Ureter (tissue), 1 donor: ENCODE measurements around the gene CEP192. TPM values are rescaled to one million over a fixed set of nuclear protein-coding genes. Genes with fewer than 3 reads are reported as not detected.
"Not testable (repeated sequence)": the region's sequence is repeated elsewhere in the genome, so short reads cannot be mapped to it uniquely, and the experiment has no call there.

Experiments
- DNase-seq: peaks from one replicate; pipeline ENCODE4 v3.0.0-alpha.2; 2020; ENCODE audit warnings: low spot score
- total RNA-seq: library from RNA; stranded (reverse); gene quantifications from one replicate; pipeline ENCODE4 v1.2.4, GENCODE V29; 2023
- donor health status: DM: yes; HTN: yes; CAD: no.

The CEP192 gene
- total RNA-seq, 1 donor from 2014 or later = 38.8 TPM

- DNase-seq = no peak
These were observed 35.6 kb downstream of the CEP192 start for GRCh38 chr18:13026583-13027270.

DNA sequence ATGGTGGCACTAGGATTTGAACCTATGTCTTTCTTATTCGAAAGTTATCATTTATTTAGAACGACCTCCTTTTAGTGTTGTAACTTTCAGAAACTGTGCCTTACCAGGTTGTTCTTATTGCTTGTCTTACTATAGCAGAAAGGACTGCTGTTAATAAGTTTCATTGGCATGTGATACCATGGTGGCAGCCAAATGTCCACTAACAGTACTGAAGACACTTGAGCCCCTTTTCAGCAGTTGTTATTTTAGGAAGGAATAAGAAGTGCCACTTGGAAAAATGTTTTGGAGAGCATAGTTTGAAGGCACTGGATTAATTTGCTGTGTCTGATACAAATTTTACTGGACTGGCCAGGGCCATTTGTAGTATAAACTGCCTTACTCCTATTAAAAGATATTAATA is 37.7 kb downstream of the CEP192 start:
- no peak for DNase-seq

- no peak for DNase-seq
These were observed 41.0 kb downstream of the CEP192 start for GRCh38 chr18:13032173-13032572.

DNA sequence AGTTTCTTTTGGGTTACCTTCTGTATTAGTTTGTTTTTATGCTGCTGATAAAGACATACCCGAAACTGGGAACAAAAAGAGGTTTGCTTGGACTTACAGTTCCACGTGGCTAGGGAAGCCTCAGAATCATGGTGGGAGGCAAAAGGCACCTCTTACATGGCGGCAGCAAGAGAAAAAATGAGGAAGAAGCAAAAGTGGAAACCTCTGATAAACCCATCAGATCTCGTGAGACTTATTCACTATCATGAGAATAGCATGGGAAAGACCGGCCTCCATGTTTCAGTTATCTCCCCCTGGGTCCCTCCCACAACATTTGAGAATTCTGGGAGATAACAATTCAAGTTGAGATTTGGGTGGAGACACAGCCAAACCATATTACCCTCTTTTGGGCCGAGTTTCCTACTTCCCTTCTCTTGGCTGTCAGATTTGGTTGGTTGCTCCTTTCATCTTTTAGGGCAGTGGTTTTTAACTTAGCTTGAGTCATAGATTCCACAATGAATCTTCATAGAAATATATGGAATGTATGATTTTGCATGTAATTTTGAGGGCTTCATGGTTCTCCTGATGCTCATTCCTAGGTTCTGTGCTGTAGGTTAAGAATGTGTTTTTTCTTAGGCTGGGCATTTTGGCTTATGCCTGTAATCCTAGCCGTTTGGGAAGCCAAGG is 44.2 kb downstream of the CEP192 start:
- no peak for DNase-seq

GRCh38 chr18:13036622-13037320 is 45.6 kb downstream of the CEP192 start:
- no peak for DNase-seq

- DNase-seq = no peak
These were observed 48.6 kb downstream of the CEP192 start for GRCh38 chr18:13039806-13040205.

DNA sequence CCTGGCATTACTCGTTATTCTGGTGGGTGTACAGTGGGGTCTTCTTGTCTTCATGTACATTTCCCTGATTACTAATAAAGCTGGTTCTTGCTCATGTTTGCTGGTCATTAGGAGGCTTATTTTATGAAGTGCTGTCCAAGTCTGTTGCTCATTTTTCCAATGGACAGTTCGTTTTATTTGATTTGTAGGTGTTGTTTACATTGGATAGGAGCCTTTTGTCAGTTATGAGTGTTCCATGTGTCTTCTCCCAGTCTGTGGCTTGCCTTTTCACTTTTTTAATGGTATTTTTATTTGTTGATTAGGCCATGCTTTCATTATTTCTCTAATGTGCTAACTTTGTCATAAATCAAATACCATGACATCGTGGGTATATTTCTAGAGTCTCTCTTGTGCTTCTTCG is 51.9 kb downstream of the CEP192 start:
- no peak for DNase-seq

DNA sequence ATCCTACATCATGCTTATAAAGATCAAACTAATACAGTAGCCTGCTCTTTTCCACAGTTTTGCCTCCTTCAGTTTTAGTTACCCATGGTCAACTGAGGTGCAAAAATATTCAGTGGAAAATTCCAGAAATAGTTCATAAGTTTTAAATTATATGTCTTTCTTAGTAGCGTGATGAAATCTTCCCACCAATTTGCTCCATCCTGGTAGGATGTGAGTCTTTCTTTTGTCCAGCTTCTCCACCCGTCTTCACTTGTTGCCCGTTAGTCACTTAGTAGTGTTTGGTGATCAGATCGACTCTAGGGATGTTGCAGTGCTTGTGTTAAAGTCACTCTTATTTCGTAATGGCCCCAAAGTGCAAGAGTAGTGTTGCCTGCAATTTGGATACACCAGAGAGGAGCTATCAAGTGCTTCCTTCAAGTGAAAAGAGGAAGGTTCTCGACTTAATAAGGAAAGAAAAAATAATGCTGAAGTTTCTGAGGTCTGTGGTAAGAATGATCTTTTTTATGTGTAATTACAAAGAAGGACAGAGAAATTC is 57.0 kb downstream of the CEP192 start:
- DNase-seq = no peak

DNA sequence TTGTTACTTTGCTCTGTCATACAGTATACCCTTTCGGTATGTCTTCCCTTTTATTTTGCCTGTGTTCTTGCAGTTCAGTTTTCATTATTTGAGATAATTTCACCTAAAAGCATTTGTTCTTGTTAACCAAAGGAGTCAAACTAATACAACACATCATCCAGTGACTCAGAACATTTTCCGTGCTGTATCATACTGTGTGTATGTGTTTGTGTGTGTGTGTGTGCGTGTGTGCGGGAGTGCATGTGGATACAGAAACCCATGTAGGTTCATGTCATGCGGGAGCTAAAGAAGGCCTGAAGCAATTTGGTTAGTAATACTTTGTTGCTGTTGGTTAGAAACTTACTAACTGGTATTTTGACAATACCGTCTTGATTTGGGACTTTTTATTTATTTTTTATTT is 60.0 kb downstream of the CEP192 start:
- DNase-seq = no peak

- DNase-seq = no peak
These were observed 60.8 kb downstream of the CEP192 start for GRCh38 chr18:13051950-13052349.

GRCh38 chr18:13054336-13054735 is 63.2 kb downstream of the CEP192 start:
- no peak for DNase-seq

GRCh38 chr18:13061630-13062189 is 70.5 kb downstream of the CEP192 start:
- DNase-seq = no peak

GRCh38 chr18:13067124-13067523 is 76.0 kb downstream of the CEP192 start:
- no peak for DNase-seq

DNA sequence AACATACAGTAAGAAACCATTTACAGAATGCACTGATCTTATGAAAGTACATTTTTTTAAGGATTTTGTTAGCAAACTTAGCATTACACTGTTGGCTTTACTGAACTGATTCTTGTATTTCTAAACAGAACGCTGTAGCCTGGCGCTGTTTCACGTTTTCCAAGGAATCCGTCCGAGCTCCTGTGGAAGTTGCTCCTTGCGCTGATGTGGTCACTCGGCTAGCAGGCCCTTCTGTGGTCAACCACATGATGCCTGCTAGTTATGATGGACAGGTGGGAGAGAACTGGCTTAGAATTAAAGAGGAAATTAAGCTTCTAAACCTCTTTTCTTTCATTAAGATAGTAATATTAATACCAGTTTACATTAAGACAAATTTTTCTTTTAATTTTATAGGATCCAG is 76.8 kb downstream of the CEP192 start:
- DNase-seq = no peak

DNA sequence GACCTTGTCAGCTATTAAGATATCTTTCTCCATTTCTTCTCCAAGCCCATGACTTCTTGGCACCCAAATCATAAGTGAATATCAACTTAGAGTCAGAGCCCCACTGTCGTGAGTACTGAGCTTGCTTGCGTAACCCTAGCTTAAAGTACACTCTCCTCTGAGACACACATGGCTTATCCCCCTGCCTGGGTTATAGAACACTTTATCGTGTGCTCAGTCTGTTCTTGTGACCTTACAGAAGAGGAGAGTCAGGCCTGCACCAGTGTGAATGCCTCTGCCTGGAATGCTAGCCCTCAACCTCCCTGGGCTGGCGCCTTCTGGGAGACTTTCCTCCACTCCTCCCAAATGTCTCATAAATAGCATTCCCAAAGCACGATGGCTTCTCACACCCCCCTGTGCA is 79.3 kb downstream of the CEP192 start:
- DNase-seq = no peak

DNA sequence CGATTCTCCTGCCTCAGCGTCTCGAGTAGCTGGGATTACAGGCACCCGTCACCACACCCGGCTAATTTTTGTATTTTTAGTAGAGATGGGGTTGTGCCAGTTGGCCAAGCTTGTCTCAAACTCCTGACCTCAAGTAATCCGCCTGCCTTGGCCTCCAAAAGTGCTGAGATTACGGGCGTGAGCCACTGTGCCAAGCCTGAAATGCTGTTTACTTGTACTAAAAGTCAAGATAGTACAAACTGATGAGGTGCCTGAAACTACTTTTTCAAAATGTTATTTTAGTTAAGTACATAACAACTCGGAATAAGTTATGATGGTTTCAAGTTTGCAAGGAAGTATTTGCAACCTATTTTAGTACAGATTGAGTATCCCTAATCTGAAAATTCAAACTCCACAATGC is 85.7 kb downstream of the CEP192 start:
- no peak for DNase-seq

DNA sequence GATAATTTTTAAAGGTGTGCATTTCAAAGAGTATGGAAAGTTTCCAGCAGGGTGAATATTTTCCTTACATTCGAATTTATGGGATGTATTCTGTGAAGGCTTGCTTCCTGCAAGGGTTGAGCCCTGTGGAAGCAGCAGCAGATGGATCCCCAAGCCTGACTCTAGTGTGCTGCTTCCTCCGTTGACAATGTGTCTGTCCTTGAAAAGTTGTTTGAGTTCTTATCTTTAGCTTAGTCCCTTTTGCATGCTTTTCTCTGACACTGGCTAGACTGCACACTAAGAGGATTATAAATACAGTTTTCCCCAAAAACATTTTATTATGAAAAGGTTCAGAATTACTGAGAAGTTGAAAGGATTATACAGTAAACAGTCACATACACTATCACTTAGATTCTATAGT is 86.3 kb downstream of the CEP192 start:
- DNase-seq = no peak

GRCh38 chr18:13078065-13078464 is 86.9 kb downstream of the CEP192 start:
- DNase-seq = not testable (repeated sequence)

GRCh38 chr18:13086906-13087305 is 95.7 kb downstream of the CEP192 start:
- DNase-seq = no peak

DNA sequence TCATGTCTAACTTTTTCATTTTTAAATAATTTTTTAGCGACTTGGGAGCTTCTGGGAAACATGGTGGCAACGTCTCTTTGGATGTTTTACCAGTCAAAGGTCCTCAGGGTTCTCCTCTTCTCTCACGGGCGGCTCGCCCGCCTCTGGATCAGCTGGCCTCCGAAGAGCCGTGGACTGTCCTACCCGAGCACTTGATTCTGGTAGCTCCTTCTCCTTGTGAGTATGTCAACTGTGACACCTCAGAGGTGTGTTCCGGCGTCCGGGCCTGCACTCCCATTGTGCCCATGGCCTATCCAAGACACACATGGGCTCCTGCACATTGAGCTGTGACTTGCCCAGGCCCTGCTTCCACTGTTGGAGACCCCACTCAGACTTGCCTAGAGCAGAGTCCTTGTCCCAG is 104.3 kb downstream of the CEP192 start:
- DNase-seq = no peak

DNA sequence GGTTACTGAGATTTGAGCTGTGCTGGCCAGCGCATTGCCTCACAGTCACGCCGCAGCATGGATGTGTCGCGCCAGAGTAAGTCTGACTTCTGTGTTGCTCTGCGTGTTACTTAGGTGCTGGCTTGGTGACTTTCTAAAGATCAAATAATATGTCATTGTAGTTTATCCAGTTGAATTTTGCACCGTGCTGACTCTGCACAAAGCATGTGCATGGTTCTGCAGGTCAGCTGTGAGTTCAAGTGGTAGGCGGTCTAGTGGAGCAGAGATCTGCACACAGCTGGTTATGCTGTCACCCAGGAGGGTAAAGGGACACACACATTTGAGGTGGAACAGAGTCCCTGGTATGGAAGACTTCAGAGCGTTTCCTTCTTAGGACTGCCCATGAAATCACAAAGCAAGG is 105.1 kb downstream of the CEP192 start:
- DNase-seq = no peak

- DNase-seq = no peak
These were observed 105.6 kb downstream of the CEP192 start for GRCh38 chr18:13096719-13097118.
